ENCODE data around the gene ZBTB16. TPM values are rescaled to one million over a fixed set of nuclear protein-coding genes. Genes with fewer than 3 reads are reported as not detected.

The ZBTB16 gene
- total RNA-seq, 1 donor from 2014 or later = not detected

- no peak overlapping the region for H3K27ac Mint-ChIP-seq
- no peaks in the 10 kb centered on the region for H3K36me3 Mint-ChIP-seq
Observed at GRCh38 chr11:114172055-114172861, 112.7 kb downstream of the ZBTB16 start.

DNA sequence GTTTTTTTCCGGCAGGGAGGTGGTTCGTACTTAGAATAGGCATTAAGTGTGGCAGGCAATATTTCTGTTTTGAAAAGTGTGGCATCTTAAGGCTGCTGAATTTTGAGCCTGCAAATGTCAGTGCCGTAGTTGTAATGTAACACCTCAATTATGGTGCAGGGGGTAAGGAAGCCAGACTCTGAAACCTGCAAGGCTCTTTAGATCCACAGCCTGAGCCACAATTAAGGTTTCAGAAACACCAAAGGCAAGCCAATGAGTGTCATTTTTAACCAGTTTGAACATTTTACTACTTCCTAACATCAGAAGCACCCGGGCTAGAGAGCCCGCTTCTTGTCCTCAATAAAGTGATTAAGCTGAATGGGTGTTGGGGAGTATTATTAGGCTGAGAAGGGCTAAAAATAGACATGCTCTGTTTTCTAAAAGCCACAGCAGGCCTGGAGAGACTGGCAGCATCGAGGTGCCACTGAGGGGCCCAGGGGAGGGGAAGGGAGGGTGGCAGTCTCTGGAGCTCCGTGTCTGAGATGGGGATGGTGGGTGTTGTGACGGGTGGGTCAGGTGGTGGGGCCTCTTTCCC, 113.4 kb downstream of the ZBTB16 start:
- DNase-seq (ENCODE audit: low spot score in 2 of 2, unreplicated experiment in 2 of 2) = no peak
- peaks cover 96% of the 10 kb centered on the region for H3K27me3 Mint-ChIP-seq (ENCODE audit: low read depth)
- no peak overlapping the region for H3K27ac Mint-ChIP-seq
- no peak overlapping the region for H3K4me3 Mint-ChIP-seq
- no peak for TF ChIP-seq CTCF (IDR thresholded peaks at IDR 0.05; ENCODE audit: unreplicated experiment)
- peaks cover 12% of the 10 kb centered on the region for H3K4me1 Mint-ChIP-seq
- no peaks in the 10 kb centered on the region for H3K36me3 Mint-ChIP-seq
- H3K9me3 Mint-ChIP-seq = no peaks in the 10 kb centered on the region

More at GRCh38 chr11:114172055-114172861, 112.7 kb downstream of the ZBTB16 start:
- no peak for TF ChIP-seq CTCF (IDR thresholded peaks at IDR 0.05; ENCODE audit: unreplicated experiment)
- DNase-seq (ENCODE audit: low spot score in 2 of 2, unreplicated experiment in 2 of 2) = no peak
- peaks cover 19% of the 10 kb centered on the region for H3K4me1 Mint-ChIP-seq
- H3K27me3 Mint-ChIP-seq (ENCODE audit: low read depth) = peaks cover 93% of the 10 kb centered on the region
- no peaks in the 10 kb centered on the region for H3K9me3 Mint-ChIP-seq
- no peak overlapping the region for H3K4me3 Mint-ChIP-seq

DNA sequence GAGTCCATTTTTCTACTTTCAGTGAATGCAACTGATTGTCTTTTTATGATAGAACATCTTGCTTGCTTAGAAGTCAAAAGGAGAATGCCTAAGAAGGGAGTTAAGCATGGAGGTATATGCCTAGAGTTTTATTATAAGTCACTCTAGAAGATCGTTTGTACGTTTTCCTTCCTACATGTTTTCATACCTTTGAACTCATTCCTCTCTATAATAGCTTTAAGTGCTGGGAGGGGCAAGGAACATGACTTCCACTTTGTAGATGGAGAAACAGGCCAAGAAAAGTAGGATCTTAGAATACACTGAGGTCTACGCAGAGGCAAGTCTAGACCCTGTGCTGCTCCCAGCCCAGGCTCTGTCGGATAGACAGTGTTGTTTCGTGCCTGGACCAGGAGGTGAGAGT, 114.3 kb downstream of the ZBTB16 start:
- no peak for DNase-seq (ENCODE audit: low spot score in 2 of 2, unreplicated experiment in 2 of 2)
- H3K9me3 Mint-ChIP-seq = no peaks in the 10 kb centered on the region
- peaks cover 95% of the 10 kb centered on the region for H3K27me3 Mint-ChIP-seq (ENCODE audit: low read depth)
- H3K4me1 Mint-ChIP-seq = peaks cover 8% of the 10 kb centered on the region
- H3K4me3 Mint-ChIP-seq = no peak overlapping the region
- no peak overlapping the region for H3K27ac Mint-ChIP-seq
- no peaks in the 10 kb centered on the region for H3K36me3 Mint-ChIP-seq
- TF ChIP-seq CTCF (IDR thresholded peaks at IDR 0.05; ENCODE audit: unreplicated experiment) = no peak

DNA sequence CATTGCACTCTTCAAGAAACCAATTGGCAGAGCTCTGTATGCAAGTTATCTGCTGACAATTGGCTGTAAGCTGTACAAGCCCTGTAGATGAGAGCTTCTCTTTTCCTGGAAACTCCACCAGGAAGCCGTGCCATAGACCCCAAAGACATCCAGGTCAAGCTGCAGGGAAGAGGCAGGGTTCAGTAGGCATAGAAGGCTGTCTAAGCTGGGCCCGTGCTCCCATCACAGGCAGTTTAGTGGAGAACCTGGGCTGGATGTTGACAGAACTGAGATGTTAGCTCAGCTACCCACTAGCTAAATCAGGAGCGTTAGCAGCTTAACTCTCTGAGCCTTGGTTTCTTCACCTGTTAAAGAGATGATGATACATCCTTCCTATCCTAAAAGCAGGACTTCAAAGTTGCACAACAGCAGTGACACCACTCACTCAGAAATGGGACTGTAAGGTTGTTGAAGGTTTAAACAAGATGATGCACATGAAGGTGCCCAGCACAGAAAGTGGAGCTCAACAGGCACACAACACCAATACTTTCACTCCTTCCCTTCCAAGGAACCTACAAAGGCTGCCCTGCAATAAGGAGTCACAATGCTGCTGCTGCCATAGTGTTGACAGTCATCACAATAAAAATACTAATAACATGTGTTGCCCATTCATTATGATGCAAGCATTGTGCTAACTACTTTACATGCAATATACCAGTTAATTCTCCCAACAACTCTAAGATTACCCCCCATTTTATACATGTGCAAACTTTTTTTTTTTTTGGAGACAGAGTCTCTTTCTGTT, 115.4 kb downstream of the ZBTB16 start:
- no peak for DNase-seq (ENCODE audit: low spot score in 2 of 2, unreplicated experiment in 2 of 2)
- TF ChIP-seq CTCF (IDR thresholded peaks at IDR 0.05; ENCODE audit: unreplicated experiment) = no peak
- Mint-ChIP-seq H3K4me1 (peaks cover 14% of the 10 kb centered on the region), H3K27me3 (ENCODE audit: low read depth) (peaks cover 95% of the 10 kb centered on the region), H3K27ac (no peak overlapping the region), H3K9me3 (no peaks in the 10 kb centered on the region), H3K4me3 (no peak overlapping the region), H3K36me3 (no peaks in the 10 kb centered on the region)

GRCh38 chr11:114175706-114176105, 116.2 kb downstream of the ZBTB16 start:
- Mint-ChIP-seq H3K27ac (no peak overlapping the region), H3K4me3 (no peak overlapping the region), H3K4me1 (peaks cover 14% of the 10 kb centered on the region), H3K36me3 (no peaks in the 10 kb centered on the region), H3K27me3 (ENCODE audit: low read depth) (peaks cover 95% of the 10 kb centered on the region), H3K9me3 (no peaks in the 10 kb centered on the region)
- no peak for TF ChIP-seq CTCF (IDR thresholded peaks at IDR 0.05; ENCODE audit: unreplicated experiment)
- no peak for DNase-seq (ENCODE audit: low spot score in 2 of 2, unreplicated experiment in 2 of 2)

Data from mesothelial cell of epicardium (in vitro differentiated cells).